Middle frontal gyrus (tissue), 1 donor: ENCODE measurements around the gene KCTD6.

Experiments used
- DNase-seq: peaks from one replicate; pipeline ENCODE4 v3.0.0-alpha.2; 2015; ENCODE audit warnings: low spot score; ENCODE audit errors: extremely low spot score

The KCTD6 gene

GRCh38 chr3:58491506-58492402 is at the start of gene KCTD6:
TSS of gene KCTD6 (plus strand) at chr3:58492096. CDS start at chr3:58498756, 6,660 bp downstream.
- DNase-seq = peak; percentile 83

DNA sequence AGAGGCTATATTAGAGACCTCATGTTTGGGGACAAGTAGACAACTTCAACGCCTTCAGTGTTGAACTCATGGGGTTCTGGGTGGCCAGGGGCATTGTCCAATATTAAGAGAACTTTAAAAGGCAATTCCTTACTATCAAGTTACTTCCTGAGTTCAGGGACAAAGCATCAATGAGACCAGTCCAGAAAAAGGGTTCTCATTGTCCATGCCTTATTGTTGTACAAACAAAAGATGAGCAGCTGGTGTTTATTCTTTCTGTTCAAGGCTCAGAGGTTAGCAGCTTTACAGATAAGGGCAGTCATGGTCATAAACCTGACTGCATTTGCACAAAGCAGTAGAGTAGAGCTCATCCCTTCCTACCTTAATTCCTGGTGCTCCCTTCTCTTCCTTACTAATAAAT is 39.7 kb upstream of the KCTD6 start:
- no peak for DNase-seq

DNA sequence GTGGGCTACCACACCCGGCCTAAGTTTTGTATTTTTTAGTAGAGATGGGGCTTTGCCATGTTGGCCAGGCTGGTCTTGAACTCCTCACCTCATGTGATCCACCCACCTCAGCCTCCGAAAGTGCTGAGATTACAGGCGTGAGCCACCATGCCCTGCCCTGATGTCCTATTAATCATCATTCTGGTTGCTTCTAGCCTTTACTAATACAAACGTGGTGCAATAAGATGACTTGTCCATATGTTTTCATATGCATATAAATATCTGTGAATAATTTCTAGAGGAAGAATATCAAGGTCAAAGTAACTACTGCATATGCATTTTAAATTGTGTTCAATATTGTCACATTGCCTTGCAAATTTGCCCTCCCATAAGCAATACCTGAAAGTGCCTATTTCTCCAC is 32.7 kb upstream of the KCTD6 start:
- no peak for DNase-seq

GRCh38 chr3:58462829-58463180 is 29.1 kb upstream of the KCTD6 start:
- DNase-seq = no peak

- peak; percentile 33 for DNase-seq
Observed at GRCh38 chr3:58463181-58463941, 28.5 kb upstream of the KCTD6 start.

GRCh38 chr3:58463942-58464271 is 28.0 kb upstream of the KCTD6 start:
- no peak for DNase-seq

DNA sequence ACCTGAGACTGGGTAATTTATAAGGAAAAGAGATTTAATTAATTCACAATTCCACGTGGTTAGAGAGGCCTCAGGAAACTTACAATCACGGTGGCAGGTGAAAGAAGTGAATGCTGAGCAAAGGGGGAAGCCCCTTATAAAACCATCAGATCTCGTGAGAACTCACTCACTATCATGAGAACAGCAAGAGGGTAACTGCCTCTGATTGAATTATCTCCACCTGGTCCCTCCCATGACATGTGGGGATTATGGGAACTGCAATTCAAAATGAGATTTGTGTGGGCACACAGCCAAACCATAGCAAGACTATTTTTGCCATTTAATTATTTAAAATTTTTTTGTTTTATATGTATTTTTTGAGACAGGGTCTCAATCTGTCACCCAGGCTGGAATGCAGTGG is 27.0 kb upstream of the KCTD6 start:
- DNase-seq = no peak

GRCh38 chr3:58466899-58467563 is 24.9 kb upstream of the KCTD6 start:
- no peak for DNase-seq

DNA sequence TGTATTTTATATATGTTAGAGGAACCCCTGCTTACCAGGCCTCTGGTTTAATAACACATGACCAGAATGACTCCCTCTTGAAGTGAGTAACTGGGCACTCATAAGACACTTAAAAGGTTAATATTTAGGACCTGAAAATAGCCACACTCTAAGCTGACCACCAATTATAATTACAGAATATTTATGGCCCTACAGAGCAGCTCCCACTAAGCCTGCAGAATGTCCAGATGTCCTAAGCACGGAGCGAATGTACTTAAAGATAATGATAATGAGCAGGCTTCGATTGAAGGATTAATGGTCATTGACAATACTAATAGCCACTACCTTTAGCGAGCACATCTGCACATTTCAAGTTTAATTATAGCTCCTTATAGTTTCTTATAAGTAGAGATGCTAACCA is 22.8 kb upstream of the KCTD6 start:
- no peak for DNase-seq

DNA sequence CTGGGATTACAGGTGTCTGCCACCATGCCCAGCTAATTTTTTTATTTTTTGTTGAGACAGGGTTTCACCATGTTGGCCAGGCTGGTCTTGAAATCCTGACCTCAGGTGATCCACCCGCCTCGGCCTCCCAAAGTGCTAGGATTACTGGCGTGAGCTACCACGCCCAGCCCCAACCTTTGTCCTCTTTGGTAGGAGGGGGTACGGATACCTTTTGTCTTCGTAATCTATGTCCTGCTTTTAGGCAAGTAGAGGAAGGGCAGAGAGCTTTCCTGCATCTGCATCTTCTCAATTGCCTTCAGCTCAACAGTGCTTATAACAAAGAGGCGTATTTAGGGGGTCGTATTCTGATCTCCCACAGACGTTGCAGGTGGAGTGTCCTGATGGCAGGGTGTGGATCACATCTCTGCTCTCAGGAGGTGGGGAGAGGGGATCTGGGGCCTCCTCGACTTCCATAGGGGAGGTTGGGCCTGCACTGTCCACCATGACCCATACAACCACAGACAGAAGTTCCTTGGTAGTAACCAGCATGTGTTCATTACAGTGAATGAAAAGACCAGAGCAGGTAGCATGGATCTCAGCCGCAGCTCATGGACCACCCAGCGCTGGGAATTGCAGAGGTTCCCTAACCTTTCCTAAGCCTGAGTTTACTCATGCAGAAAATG is 21.4 kb upstream of the KCTD6 start:
- DNase-seq = no peak

DNA sequence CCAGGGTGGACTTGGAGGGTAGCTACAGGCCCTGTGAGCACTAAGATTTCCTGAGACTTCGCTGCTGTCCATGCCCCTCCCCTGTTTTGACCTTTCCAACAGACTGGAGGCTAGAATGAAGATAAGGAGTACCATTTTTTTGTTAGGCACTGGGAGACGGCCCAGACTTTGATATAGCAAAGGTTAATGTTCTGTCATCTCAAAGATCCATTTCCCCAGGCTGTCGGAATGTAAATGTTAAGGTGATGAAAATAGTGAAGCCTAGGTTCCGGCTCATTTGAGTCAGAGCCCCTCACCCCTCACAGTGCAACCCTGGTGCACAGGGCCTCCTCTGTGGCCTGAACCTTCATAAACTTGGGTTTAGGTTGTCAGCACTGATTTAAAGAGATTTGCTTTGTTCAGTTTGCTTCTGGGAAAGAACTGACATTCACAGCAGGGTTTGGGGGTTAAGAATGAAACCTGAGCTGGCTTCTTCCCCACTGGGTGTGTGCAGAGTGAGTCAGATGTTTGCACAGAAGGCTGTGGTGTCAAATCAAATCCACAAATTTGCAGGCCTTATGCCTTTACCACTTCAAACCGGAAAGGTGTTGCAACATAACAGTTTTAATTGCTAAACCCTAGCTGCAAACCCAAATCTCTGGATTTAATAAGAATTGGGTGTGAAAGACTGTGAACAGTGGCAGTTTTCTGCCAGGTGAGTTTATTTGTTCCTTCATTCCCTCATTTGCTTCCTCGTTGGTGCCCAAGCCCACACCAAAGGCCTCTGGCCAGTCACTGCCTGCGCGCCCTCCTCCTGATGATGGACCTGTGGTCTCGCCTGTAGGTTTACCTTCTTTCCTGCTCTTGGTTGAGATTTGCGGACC is 20.6 kb upstream of the KCTD6 start:
- no peak for DNase-seq

DNA sequence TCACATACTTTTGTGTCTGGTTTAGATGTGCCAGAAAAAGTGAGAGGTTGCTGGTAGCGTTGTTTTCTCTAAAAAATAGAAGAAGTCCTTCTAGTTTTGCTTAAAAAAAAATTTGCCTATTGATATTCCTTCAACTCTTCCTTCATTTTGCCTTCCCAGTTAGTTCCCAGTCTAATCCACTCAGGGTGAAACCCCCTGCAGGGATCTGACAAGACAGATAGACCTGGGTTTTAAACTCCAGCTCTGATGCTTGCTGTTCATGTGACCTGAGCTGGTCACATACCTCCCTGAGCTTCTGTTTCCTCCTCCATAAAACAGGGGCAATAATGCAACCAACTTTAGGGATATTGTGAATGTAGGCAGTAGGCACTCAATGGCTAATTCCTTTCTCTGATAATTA is 18.6 kb upstream of the KCTD6 start:
- DNase-seq = no peak

DNA sequence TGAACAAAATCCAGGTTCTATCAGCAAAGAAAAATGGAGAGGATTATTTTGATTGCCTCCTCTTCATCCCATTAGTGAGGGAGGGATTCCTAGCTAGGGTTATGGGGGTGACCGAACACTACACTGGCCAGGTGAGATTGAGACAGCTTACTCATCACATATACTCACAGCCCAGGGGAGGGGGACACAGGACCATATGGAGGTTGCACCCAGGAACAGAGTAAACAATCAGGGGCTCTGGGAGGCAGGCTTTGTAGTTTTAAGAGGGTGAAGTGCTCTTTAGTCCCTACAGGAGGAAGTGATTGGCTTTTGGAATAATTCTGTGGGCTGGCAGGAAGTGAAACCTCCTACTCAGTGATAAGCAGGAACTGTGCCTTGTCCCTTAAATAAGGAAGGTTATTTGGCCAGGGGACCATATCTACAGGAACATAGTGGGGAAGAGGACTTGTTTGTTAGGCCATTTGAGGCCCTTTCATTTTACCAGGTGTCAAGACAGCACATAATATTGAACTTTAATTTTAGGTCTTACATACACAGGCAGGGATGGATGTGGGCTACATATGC is 17.5 kb upstream of the KCTD6 start:
- DNase-seq = no peak

- DNase-seq = no peak
Observed at GRCh38 chr3:58474967-58475578, 16.8 kb upstream of the KCTD6 start.

DNA sequence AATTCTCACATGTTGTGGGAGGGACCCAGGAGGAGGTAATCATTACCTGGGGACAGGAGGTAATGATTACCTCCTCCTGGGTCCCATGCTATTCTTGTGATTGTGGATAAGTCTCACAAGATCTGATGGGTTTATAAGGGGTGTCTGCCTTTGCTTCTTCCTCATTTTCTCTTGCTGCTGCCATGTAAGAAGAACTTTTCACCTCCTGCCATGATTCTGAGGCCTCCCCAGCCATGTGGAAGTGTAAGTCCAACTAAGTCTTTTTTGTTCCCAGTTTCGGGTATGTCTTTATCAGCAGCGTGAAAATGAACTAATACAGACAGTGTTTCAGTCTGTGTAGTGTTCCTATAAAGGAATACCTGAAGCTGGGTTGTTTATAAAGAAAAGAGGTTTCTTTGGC is 13.1 kb upstream of the KCTD6 start:
- no peak for DNase-seq

DNA sequence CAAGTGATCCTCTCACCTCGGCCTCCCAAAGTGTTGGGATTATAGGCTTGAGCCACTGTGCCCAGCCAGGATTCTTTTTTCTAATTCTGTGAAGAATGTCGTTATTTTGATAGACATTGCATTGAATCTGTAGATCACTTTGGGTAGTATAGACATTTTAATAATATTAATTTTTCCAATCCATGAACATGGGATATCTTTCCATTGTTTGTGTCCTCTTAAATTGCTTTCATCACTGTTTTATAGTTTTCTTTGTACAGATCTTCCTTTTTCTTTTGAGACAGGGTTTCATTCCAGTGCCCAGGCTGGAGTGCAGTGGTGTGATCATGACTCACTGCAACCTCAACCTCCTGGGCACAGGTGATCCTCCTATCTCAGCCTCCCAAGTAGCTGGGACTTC is 11.6 kb upstream of the KCTD6 start:
- DNase-seq = no peak

- DNase-seq = no peak
Observed at GRCh38 chr3:58482917-58483636, 8.8 kb upstream of the KCTD6 start.

DNA sequence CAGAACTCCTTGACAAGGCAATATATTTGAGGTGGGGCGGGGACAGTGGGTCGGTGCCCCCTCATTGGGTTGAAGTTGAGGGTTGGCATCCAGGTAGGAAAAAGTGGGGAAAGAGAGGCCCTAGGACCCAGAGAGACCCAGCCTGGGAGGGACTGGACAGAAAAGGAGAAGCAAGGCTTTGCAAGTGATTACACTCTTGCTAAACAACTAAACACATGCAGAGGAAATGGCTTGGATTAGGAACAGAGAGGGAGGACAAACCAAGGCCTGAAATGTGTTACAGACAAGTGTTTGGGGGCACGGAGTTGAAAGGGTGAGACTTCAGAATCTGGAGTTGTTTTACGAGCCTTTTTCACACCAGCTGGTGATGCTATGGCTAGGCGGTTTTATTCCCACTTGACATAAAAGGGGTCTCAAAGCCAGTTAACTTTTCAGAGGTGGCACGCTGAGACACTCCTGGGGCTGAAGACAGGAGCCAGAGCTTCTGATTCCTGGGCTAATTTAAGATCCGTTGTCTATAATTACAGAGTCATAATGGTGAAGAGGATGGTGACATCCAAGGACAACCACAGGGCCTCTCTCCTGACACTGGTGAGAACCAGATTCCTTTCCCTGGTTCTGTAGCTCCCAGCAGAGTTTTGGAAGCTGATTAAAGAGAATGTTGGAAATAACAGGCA is 7.7 kb upstream of the KCTD6 start:
- no peak for DNase-seq

DNA sequence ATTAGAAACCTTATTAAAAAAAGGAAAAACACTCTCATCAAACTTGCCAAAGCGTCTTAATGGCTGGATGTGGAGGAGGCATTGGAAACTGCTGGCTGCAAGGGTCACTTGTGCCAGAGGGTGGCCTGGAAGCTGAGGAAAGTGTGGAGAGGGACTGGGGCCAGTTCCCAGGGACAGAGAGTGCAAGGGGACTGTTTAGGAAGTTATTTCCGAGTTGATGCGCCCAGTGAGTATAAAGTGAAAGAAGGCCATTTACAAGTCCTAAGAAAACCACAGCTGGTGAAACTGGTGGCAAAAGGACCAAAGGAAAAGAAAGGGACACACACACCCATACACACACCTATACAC is 7.2 kb upstream of the KCTD6 start:
- DNase-seq = no peak
